ENCODE data around the gene TLL2. TPM values are rescaled to one million over a fixed set of nuclear protein-coding genes. Genes with fewer than 3 reads are reported as not detected.

TLL2 gene
- total and polyA plus RNA-seq, 7 experiments from 2014 or later, result 0.24 TPM; not detected in 6

- ChIA-PET CTCF (interaction anchor here (0.6 to 0.8 kb wide), 2 partner anchors 322 to 353 kb away, joined by 3 read pairs; no protein-coding TSS in a partner anchor), POLR2A (no interaction called here)
- ATAC-seq (no peak), DNase-seq (no peak)
- H3K27me3 ChIP-seq (ENCODE audit: control insufficient read depth in 2 of 2, insufficient read depth in 2 of 2, low read length in 2 of 2), result no peaks in the 10 kb centered on the region
- H3K4me3 ChIP-seq (ENCODE audit: low read length), result no peak overlapping the region
- H3K4me1 ChIP-seq (ENCODE audit: control insufficient read depth in 2 of 2, insufficient read depth in 2 of 2, low read length in 2 of 2), result no peaks in the 10 kb centered on the region
- H3K9me3 ChIP-seq (ENCODE audit: control insufficient read depth in 2 of 3, low read length in 3 of 3), result no peaks in the 10 kb centered on the region
- Mint-ChIP-seq H3K27me3 (peaks cover 0 to 5% (median 0%) of the 10 kb centered on the region in 5 donors), H3K27ac (no peak overlapping the region), H3K36me3 (no peaks in the 10 kb centered on the region), H3K4me1 (no peaks in the 10 kb centered on the region), H3K4me3 (no peak overlapping the region), H3K9me3 (no peaks in the 10 kb centered on the region)
- no peaks in the 10 kb centered on the region for H3K36me3 ChIP-seq (ENCODE audit: control insufficient read depth in 2 of 3, insufficient read depth in 3 of 3, low read length in 3 of 3)
- intact Hi-C loops (cut with micrococcal nuclease), result no loop called here
- H3K27ac ChIP-seq (ENCODE audit: low read depth, low read length), result no peak overlapping the region
Observed at GRCh38 chr10:96368971-96369370, 144.8 kb downstream of the TLL2 start.

- Histone ChIP-seq H3K4me3 (ENCODE audit: low read length) (no peak overlapping the region), H3K9me3 (ENCODE audit: control insufficient read depth in 2 of 3, low read length in 3 of 3) (no peaks in the 10 kb centered on the region), H3K27ac (ENCODE audit: low read depth, low read length) (no peak overlapping the region), H3K27me3 (ENCODE audit: control insufficient read depth in 2 of 2, insufficient read depth in 2 of 2, low read length in 2 of 2) (no peaks in the 10 kb centered on the region), H3K4me1 (ENCODE audit: control insufficient read depth in 2 of 2, insufficient read depth in 2 of 2, low read length in 2 of 2) (no peaks in the 10 kb centered on the region), H3K36me3 (ENCODE audit: control insufficient read depth in 2 of 3, insufficient read depth in 3 of 3, low read length in 3 of 3) (no peaks in the 10 kb centered on the region)
- H3K4me1 Mint-ChIP-seq, result no peaks in the 10 kb centered on the region
- no peak for DNase-seq
- peaks cover 0 to 2% (median 0%) of the 10 kb centered on the region in 5 donors for H3K27me3 Mint-ChIP-seq
- POLR2A ChIA-PET, result no interaction called here
- intact Hi-C loops (cut with micrococcal nuclease), result no loop called here
- H3K27ac Mint-ChIP-seq, result no peak overlapping the region
- H3K4me3 Mint-ChIP-seq, result no peak overlapping the region
- H3K9me3 Mint-ChIP-seq, result no peaks in the 10 kb centered on the region
- CTCF ChIA-PET, result interaction anchor here (0.7 to 0.9 kb wide), 2 partner anchors 19 to 148 kb away, joined by 3 read pairs; no protein-coding TSS in a partner anchor
- no peaks in the 10 kb centered on the region for H3K36me3 Mint-ChIP-seq
- ATAC-seq, result no peak
Observed at GRCh38 chr10:96367470-96367869, 146.3 kb downstream of the TLL2 start.

- H3K4me3 Mint-ChIP-seq, result no peak overlapping the region
- peaks cover 0 to 2% (median 0%) of the 10 kb centered on the region in 5 donors for H3K27me3 Mint-ChIP-seq
- Histone ChIP-seq H3K4me1 (ENCODE audit: control insufficient read depth in 2 of 2, insufficient read depth in 2 of 2, low read length in 2 of 2) (no peaks in the 10 kb centered on the region), H3K27me3 (ENCODE audit: control insufficient read depth in 2 of 2, insufficient read depth in 2 of 2, low read length in 2 of 2) (no peaks in the 10 kb centered on the region), H3K27ac (ENCODE audit: low read depth, low read length) (no peak overlapping the region), H3K4me3 (ENCODE audit: low read length) (no peak overlapping the region), H3K9me3 (ENCODE audit: control insufficient read depth in 2 of 3, low read length in 3 of 3) (no peaks in the 10 kb centered on the region), H3K36me3 (ENCODE audit: control insufficient read depth in 2 of 3, insufficient read depth in 3 of 3, low read length in 3 of 3) (no peaks in the 10 kb centered on the region)
- H3K36me3 Mint-ChIP-seq, result no peaks in the 10 kb centered on the region
- no peaks in the 10 kb centered on the region for H3K4me1 Mint-ChIP-seq
- POLR2A ChIA-PET, result no interaction called here
- H3K9me3 Mint-ChIP-seq, result no peaks in the 10 kb centered on the region
- ATAC-seq, result no peak
- CTCF ChIA-PET, result interaction anchor here (0.6 kb wide), 1 partner anchor 14 kb away, joined by 9 read pairs; no protein-coding TSS in a partner anchor
- no peak overlapping the region for H3K27ac Mint-ChIP-seq
- no peak for DNase-seq
- intact Hi-C loops (cut with micrococcal nuclease), result no loop called here
Observed at GRCh38 chr10:96366508-96366907, 147.2 kb downstream of the TLL2 start.

GRCh38 chr10:96365571-96365970 lies 148.2 kb downstream of the TLL2 start:
- no peak for ATAC-seq
- H3K9me3 Mint-ChIP-seq, result no peaks in the 10 kb centered on the region
- DNase-seq, result no peak
- no peaks in the 10 kb centered on the region for H3K36me3 Mint-ChIP-seq
- Histone ChIP-seq H3K27me3 (ENCODE audit: control insufficient read depth in 2 of 2, insufficient read depth in 2 of 2, low read length in 2 of 2) (no peaks in the 10 kb centered on the region), H3K9me3 (ENCODE audit: control insufficient read depth in 2 of 3, low read length in 3 of 3) (no peaks in the 10 kb centered on the region), H3K36me3 (ENCODE audit: control insufficient read depth in 2 of 3, insufficient read depth in 3 of 3, low read length in 3 of 3) (no peaks in the 10 kb centered on the region), H3K4me3 (ENCODE audit: low read length) (no peak overlapping the region), H3K27ac (ENCODE audit: low read depth, low read length) (no peak overlapping the region), H3K4me1 (ENCODE audit: control insufficient read depth in 2 of 2, insufficient read depth in 2 of 2, low read length in 2 of 2) (no peaks in the 10 kb centered on the region)
- no peak overlapping the region for H3K27ac Mint-ChIP-seq
- intact Hi-C loops (cut with micrococcal nuclease), result no loop called here
- H3K4me3 Mint-ChIP-seq, result no peak overlapping the region
- ChIA-PET POLR2A (no interaction called here), CTCF (interaction anchor here (0.6 kb wide), 1 partner anchor 10 kb away, joined by 3 read pairs; no protein-coding TSS in a partner anchor)
- H3K4me1 Mint-ChIP-seq, result no peaks in the 10 kb centered on the region
- peaks cover 0 to 2% (median 0%) of the 10 kb centered on the region in 5 donors for H3K27me3 Mint-ChIP-seq

- Histone ChIP-seq H3K9me3 (ENCODE audit: control insufficient read depth in 2 of 3, low read length in 3 of 3) (no peaks in the 10 kb centered on the region), H3K27ac (ENCODE audit: low read depth, low read length) (no peak overlapping the region), H3K4me1 (ENCODE audit: control insufficient read depth in 2 of 2, insufficient read depth in 2 of 2, low read length in 2 of 2) (no peaks in the 10 kb centered on the region), H3K4me3 (ENCODE audit: low read length) (no peak overlapping the region), H3K36me3 (ENCODE audit: control insufficient read depth in 2 of 3, insufficient read depth in 3 of 3, low read length in 3 of 3) (no peaks in the 10 kb centered on the region), H3K27me3 (ENCODE audit: control insufficient read depth in 2 of 2, insufficient read depth in 2 of 2, low read length in 2 of 2) (no peaks in the 10 kb centered on the region)
- no peak for ATAC-seq
- Mint-ChIP-seq H3K36me3 (no peaks in the 10 kb centered on the region), H3K4me3 (no peak overlapping the region), H3K27me3 (peaks cover 2 to 12% (median 6%) of the 10 kb centered on the region in 5 donors), H3K27ac (no peak overlapping the region), H3K4me1 (no peaks in the 10 kb centered on the region), H3K9me3 (no peaks in the 10 kb centered on the region)
- ChIA-PET CTCF (no interaction called here), POLR2A (no interaction called here)
- intact Hi-C loops (cut with micrococcal nuclease), result no loop called here
- no peak for DNase-seq
Observed at GRCh38 chr10:96360766-96361165, 153.0 kb downstream of the TLL2 start.

- POLR2A ChIA-PET, result no interaction called here
- Histone ChIP-seq H3K36me3 (ENCODE audit: control insufficient read depth in 2 of 3, insufficient read depth in 3 of 3, low read length in 3 of 3) (no peaks in the 10 kb centered on the region), H3K27me3 (ENCODE audit: control insufficient read depth in 2 of 2, insufficient read depth in 2 of 2, low read length in 2 of 2) (no peaks in the 10 kb centered on the region), H3K4me3 (ENCODE audit: low read length) (no peak overlapping the region), H3K9me3 (ENCODE audit: control insufficient read depth in 2 of 3, low read length in 3 of 3) (no peaks in the 10 kb centered on the region), H3K27ac (ENCODE audit: low read depth, low read length) (no peak overlapping the region), H3K4me1 (ENCODE audit: control insufficient read depth in 2 of 2, insufficient read depth in 2 of 2, low read length in 2 of 2) (no peaks in the 10 kb centered on the region)
- CTCF ChIA-PET, result no interaction called here
- Mint-ChIP-seq H3K4me3 (no peak overlapping the region), H3K27me3 (peaks cover 2 to 12% (median 6%) of the 10 kb centered on the region in 5 donors), H3K9me3 (no peaks in the 10 kb centered on the region), H3K27ac (no peak overlapping the region), H3K4me1 (no peaks in the 10 kb centered on the region), H3K36me3 (no peaks in the 10 kb centered on the region)
- ATAC-seq, result no peak
- intact Hi-C loops (cut with micrococcal nuclease), result no loop called here
- DNase-seq, result no peak
Observed at GRCh38 chr10:96360331-96360730, 153.4 kb downstream of the TLL2 start.

- H3K9me3 ChIP-seq (ENCODE audit: control insufficient read depth in 2 of 3, low read length in 3 of 3), result no peaks in the 10 kb centered on the region
- CTCF ChIA-PET, result interaction anchor here (0.9 kb wide), 1 partner anchor 12 kb away, joined by 4 read pairs; no protein-coding TSS in a partner anchor
- H3K27me3 ChIP-seq (ENCODE audit: control insufficient read depth in 2 of 2, insufficient read depth in 2 of 2, low read length in 2 of 2), result no peaks in the 10 kb centered on the region
- DNase-seq, result no peak
- Mint-ChIP-seq H3K9me3 (no peaks in the 10 kb centered on the region), H3K27ac (no peak overlapping the region), H3K4me1 (no peaks in the 10 kb centered on the region), H3K27me3 (peaks cover 4 to 16% (median 6%) of the 10 kb centered on the region in 5 donors), H3K36me3 (no peaks in the 10 kb centered on the region), H3K4me3 (no peak overlapping the region)
- intact Hi-C loops (cut with micrococcal nuclease), result no loop called here
- no peaks in the 10 kb centered on the region for H3K36me3 ChIP-seq (ENCODE audit: control insufficient read depth in 2 of 3, insufficient read depth in 3 of 3, low read length in 3 of 3)
- no peaks in the 10 kb centered on the region for H3K4me1 ChIP-seq (ENCODE audit: control insufficient read depth in 2 of 2, insufficient read depth in 2 of 2, low read length in 2 of 2)
- no peak overlapping the region for H3K27ac ChIP-seq (ENCODE audit: low read depth, low read length)
- POLR2A ChIA-PET, result no interaction called here
- no peak overlapping the region for H3K4me3 ChIP-seq (ENCODE audit: low read length)
- ATAC-seq, result no peak
Observed at GRCh38 chr10:96359616-96360015, 154.1 kb downstream of the TLL2 start.
